A549 (cell line): ENCODE results near the gene ITGA2B.

Source experiments
- CHD2 ChIP-seq: fragments of 150-350 bp; IDR thresholded peaks from 2 replicates; pipeline ENCODE4 v1.6.1; 2014; ENCODE audit warnings: low read length; ENCODE audit not compliant: partially characterized antibody
- CTCF ChIP-seq: fragments of >200 bp; sonication (Bioruptor Twin); formaldehyde crosslinking; IDR thresholded peaks from 3 replicates; pipeline ENCODE4 v1.5.1; 2016
- MAZ ChIP-seq: fragments of 150-350 bp; IDR thresholded peaks from 2 replicates; pipeline ENCODE4 v1.6.1; 2014; ENCODE audit warnings: antibody characterized with exemption, low read depth, low read length, borderline replicate concordance
- MYC ChIP-seq: IDR thresholded peaks from 2 replicates; pipeline ENCODE4 v1.6.1; 2012; ENCODE audit warnings: mild to moderate bottlenecking, inconsistent platforms, low read length, improper control_type of control experiment, borderline replicate concordance
- POLR2A ChIP-seq: IDR thresholded peaks from 2 replicates; pipeline ENCODE4 v1.6.1; 2012; ENCODE audit warnings: mild to moderate bottlenecking, low read length
- RAD21 ChIP-seq, 2 experiments: fragments of >200 bp in 1 of 2; sonication (Bioruptor Twin) in 1 of 2; formaldehyde crosslinking in 1 of 2; IDR thresholded peaks in 1 of 2; conservative IDR thresholded peaks in 1 of 2; 2 replicates in 1 of 2; 3 replicates in 1 of 2; pipeline ENCODE4 v1.6.1; 2012 to 2018; ENCODE audit warnings: inconsistent platforms in 1 of 2
- SMC3 ChIP-seq: fragments of >200 bp; sonication (Bioruptor Twin); formaldehyde crosslinking; IDR thresholded peaks from 3 replicates; pipeline ENCODE4 v1.6.1; 2018; ENCODE audit warnings: inconsistent platforms
- SREBF2 ChIP-seq: fragments of 450-650 bp; IDR thresholded peaks from 2 replicates; pipeline ENCODE4 v1.6.1; 2014; ENCODE audit warnings: mild to moderate bottlenecking, moderate library complexity
- ZFP36 ChIP-seq: fragments of 450-650 bp; IDR thresholded peaks from 2 replicates; pipeline ENCODE4 v1.6.1; 2014; ENCODE audit warnings: borderline replicate concordance; ENCODE audit not compliant: partially characterized antibody
- ZNF302 ChIP-seq: fragments of 250-450 bp; sonication (Bioruptor Pico); IDR thresholded peaks from 2 replicates; pipeline ENCODE4 v1.9.0; 2021; ENCODE audit warnings: inconsistent platforms, mild to moderate bottlenecking, moderate library complexity
- TF ChIP-seq, protein P1 (sequence below): IDR thresholded peaks from 2 replicates; pipeline ENCODE4 v1.6.1; 2012

DNA sequence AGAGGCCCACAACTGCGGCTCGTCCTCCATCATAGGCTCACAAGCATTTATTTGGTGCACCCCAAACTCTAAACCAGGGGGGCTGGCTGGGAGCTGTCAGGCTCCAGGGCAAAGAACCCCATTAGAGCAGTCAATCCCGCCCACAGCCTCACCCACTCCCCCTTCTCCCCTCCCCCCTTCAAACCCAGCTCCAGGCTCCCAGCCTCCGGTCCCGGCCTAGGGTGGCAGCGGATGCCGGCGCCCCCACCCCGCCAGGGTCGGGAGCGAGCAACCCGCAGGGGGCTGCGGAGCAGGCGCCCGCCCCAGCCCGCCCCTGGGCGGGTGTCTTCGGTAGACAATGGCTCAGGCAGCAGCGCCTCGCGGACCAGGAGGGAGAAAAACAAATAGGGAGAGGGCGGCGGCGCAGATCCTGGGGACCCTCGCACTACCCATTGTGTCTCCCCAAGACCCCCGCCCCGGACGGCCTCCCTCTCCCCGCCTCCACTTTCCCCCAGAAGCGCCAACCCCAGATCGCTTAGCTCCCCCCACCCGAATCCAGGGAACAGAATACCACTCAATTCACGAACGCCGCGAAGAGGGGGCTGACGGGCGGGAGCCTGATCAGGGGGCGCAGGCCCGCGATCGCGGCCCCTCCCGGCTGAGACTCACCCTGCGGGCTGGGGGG, 26.4 kb downstream of the ITGA2B start:
- no peak for TF ChIP-seq CTCF
- TF ChIP-seq CHD2: no peak
- no peak for TF ChIP-seq SMC3
- no peak for TF ChIP-seq MYC
- TF ChIP-seq ZFP36: no peak
- TF ChIP-seq RAD21 (conservative IDR thresholded peaks at IDR 0.05 in 1 of 2, IDR thresholded peaks at IDR 0.05 in 1 of 2): no peak
- no peak for TF ChIP-seq SREBF2
- TF ChIP-seq POLR2A: no peak
- no peak for TF ChIP-seq MAZ
- TF ChIP-seq, protein P1, sequence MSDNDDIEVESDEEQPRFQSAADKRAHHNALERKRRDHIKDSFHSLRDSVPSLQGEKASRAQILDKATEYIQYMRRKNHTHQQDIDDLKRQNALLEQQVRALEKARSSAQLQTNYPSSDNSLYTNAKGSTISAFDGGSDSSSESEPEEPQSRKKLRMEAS: no peak
- no peak for TF ChIP-seq ZNF302 (CRISPR knock-in tag)
